MM.1S (cell line): ENCODE data around the gene TNRC6A.

Experiments
- DNase-seq: peaks from one replicate; pipeline ENCODE4 v3.0.0-alpha.2; 2015
- H2AFZ ChIP-seq: fragments of 300-600 bp; sonication (generic); 2 replicates; pipeline ENCODE4 v1.6.0; 2016; ENCODE audit warnings: antibody characterized with exemption, low read length
- H3F3A ChIP-seq: fragments of 300-600 bp; sonication (generic); 2 replicates; pipeline ENCODE4 v1.6.1; 2016; ENCODE audit warnings: mild to moderate bottlenecking, antibody characterized with exemption, low read length, moderate library complexity, mixed read lengths; ENCODE audit not compliant: insufficient read depth
- H3K27ac ChIP-seq: fragments of 300-600 bp; sonication (generic); 2 replicates; pipeline ENCODE4 v1.5.1; 2016; ENCODE audit warnings: mild to moderate bottlenecking, low read length
- H3K27me3 ChIP-seq: fragments of 300-600 bp; sonication (generic); replicated peaks from 2 replicates; pipeline ENCODE4 v1.6.0; 2016; ENCODE audit warnings: low read length; ENCODE audit not compliant: insufficient read depth
- H3K36me3 ChIP-seq: fragments of 300-600 bp; sonication (generic); replicated peaks from 2 replicates; pipeline ENCODE4 v1.6.1; 2016; ENCODE audit warnings: mild to moderate bottlenecking, low read length, mixed read lengths; ENCODE audit not compliant: insufficient read depth
- H3K4me1 ChIP-seq: fragments of 300-600 bp; sonication (generic); 2 replicates; pipeline ENCODE4 v1.6.1; 2016; ENCODE audit warnings: low read length, mixed read lengths
- H3K4me2 ChIP-seq: fragments of 300-600 bp; sonication (generic); 2 replicates; pipeline ENCODE4 v1.6.0; 2016; ENCODE audit warnings: low read depth, low read length
- H3K4me3 ChIP-seq: fragments of 300-600 bp; sonication (generic); 2 replicates; pipeline ENCODE4 v1.5.1; 2016; ENCODE audit warnings: low read length, mixed read lengths
- H3K79me2 ChIP-seq: fragments of 300-600 bp; sonication (generic); 2 replicates; pipeline ENCODE4 v1.6.1; 2016; ENCODE audit warnings: mixed run types, low read length, mixed read lengths
- H3K9ac ChIP-seq: fragments of 300-600 bp; sonication (generic); 2 replicates; pipeline ENCODE4 v1.6.1; 2016; ENCODE audit warnings: low read length, mixed read lengths
- H3K9me2 ChIP-seq: fragments of 300-600 bp; sonication (generic); replicated peaks from 2 replicates; pipeline ENCODE4 v1.6.1; 2016; ENCODE audit warnings: mild to moderate bottlenecking, low read length, mixed read lengths; ENCODE audit not compliant: insufficient read depth
- H3K9me3 ChIP-seq: fragments of 300-600 bp; sonication (generic); replicated peaks from 2 replicates; pipeline ENCODE4 v1.6.1; 2016; ENCODE audit warnings: mild to moderate bottlenecking, low read length, mixed read lengths; ENCODE audit not compliant: insufficient read depth
- H4K20me1 ChIP-seq: fragments of 300-600 bp; sonication (generic); 2 replicates; pipeline ENCODE4 v1.6.1; 2016; ENCODE audit warnings: mild to moderate bottlenecking, low read length, moderate library complexity, mixed read lengths; ENCODE audit not compliant: insufficient read depth
- EZH2 ChIP-seq: fragments of 300-600 bp; sonication (generic); optimal IDR thresholded peaks from 2 replicates; pipeline ENCODE3; 2017; ENCODE audit warnings: low read depth, mild to moderate bottlenecking, antibody characterized with exemption, low read length, mixed read lengths
- EZH2phosphoT487 ChIP-seq: fragments of 300-600 bp; sonication (generic); IDR thresholded peaks from 2 replicates; pipeline ENCODE4 v1.6.1; 2018; ENCODE audit warnings: antibody characterized with exemption, low read length
- TF ChIP-seq, protein P1 (sequence below): fragments of 300-600 bp; sonication (generic); IDR thresholded peaks from 2 replicates; pipeline ENCODE4 v1.5.1; 2016; ENCODE audit warnings: antibody characterized with exemption, low read length, mixed read lengths

Gene TNRC6A

DNA sequence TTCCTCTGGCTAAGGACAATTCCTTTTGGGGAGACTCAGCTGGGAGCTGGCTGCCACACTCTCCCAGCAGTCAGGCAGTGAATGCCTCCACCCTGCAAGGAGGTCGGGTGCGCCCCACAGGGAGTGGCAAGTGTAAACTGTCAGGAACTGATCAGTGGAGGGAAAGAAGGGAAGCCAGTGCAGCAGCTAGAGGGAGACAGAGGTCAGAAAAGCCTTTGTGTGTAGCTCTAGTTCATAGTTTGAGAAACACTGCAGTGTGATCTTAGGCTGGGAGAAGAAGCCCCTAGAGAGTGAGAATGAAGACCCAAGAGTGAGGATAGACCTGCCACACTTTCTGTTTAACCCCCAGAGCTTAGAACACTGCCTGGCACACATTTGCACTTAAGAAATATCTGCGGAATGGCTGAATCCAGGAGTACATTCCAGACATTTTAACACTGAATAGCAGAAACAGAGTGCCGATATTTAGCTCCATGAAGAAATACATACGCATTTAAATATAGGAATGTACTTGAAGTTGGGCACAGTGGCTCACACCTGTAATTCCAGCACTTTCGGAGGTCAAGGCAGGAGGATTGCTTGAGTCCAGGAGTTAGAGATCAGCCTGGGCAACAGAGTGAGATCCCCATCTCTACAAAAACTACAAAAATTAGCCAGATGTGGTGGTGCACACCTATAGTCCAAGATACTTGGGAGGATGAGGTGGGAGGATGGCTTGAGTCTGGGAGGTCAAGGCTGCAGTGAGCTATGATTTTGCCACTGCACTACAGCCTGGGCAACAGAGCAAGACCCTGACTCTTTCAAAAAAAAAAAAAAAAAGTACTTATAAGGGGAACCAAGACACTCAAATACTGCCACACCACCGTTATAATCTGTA, 105.2 kb downstream of the TNRC6A start:
- Histone ChIP-seq H3K4me1 (no peaks in the 10 kb centered on the region), H3K4me2 (no peak overlapping the region), H3K79me2 (no peaks in the 10 kb centered on the region), H3K9ac (no peak overlapping the region), H3K9me2 (no peaks in the 10 kb centered on the region), H3K9me3 (no peaks in the 10 kb centered on the region), H4K20me1 (no peaks in the 10 kb centered on the region), H2AFZ (no peak overlapping the region), H3K4me3 (no peak overlapping the region), H3F3A (no peaks in the 10 kb centered on the region), H3K27ac (no peak overlapping the region), H3K36me3 (no peaks in the 10 kb centered on the region), H3K27me3 (no peaks in the 10 kb centered on the region)
- TF ChIP-seq, protein P1, sequence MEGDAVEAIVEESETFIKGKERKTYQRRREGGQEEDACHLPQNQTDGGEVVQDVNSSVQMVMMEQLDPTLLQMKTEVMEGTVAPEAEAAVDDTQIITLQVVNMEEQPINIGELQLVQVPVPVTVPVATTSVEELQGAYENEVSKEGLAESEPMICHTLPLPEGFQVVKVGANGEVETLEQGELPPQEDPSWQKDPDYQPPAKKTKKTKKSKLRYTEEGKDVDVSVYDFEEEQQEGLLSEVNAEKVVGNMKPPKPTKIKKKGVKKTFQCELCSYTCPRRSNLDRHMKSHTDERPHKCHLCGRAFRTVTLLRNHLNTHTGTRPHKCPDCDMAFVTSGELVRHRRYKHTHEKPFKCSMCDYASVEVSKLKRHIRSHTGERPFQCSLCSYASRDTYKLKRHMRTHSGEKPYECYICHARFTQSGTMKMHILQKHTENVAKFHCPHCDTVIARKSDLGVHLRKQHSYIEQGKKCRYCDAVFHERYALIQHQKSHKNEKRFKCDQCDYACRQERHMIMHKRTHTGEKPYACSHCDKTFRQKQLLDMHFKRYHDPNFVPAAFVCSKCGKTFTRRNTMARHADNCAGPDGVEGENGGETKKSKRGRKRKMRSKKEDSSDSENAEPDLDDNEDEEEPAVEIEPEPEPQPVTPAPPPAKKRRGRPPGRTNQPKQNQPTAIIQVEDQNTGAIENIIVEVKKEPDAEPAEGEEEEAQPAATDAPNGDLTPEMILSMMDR: peak; percentile 25
- TF ChIP-seq EZH2 (no peak), EZH2phosphoT487 (no peak)
- DNase-seq: peak; percentile 8

DNA sequence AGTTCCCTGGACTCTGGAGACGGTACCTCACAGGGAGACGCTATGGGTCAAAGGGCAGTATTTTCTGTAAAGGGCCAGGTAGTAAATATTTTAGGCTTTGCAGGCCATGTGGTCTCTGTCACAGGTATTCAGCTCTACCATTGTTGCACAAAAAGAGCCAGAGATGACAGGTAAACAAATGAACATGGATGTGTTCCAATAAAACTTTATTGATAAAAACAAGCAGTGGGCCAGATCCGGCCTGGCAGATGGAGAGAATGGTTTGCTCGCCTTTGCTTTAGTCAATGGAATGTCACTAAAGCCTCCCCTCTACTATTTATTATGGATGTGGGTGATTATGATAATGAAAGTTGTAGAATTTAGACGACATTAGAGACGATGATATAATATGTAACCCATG, 107.4 kb downstream of the TNRC6A start:
- Histone ChIP-seq H2AFZ (no peak overlapping the region), H3K4me2 (no peak overlapping the region), H3K9ac (no peak overlapping the region), H3K36me3 (no peaks in the 10 kb centered on the region), H3F3A (no peaks in the 10 kb centered on the region), H3K27ac (no peak overlapping the region), H3K4me1 (no peaks in the 10 kb centered on the region), H3K9me3 (no peaks in the 10 kb centered on the region), H3K4me3 (no peak overlapping the region), H3K27me3 (no peaks in the 10 kb centered on the region), H4K20me1 (no peaks in the 10 kb centered on the region), H3K79me2 (no peaks in the 10 kb centered on the region), H3K9me2 (no peaks in the 10 kb centered on the region)
- TF ChIP-seq EZH2phosphoT487 (no peak), EZH2 (no peak)
- TF ChIP-seq, protein P1: no peak
- no peak for DNase-seq

DNA sequence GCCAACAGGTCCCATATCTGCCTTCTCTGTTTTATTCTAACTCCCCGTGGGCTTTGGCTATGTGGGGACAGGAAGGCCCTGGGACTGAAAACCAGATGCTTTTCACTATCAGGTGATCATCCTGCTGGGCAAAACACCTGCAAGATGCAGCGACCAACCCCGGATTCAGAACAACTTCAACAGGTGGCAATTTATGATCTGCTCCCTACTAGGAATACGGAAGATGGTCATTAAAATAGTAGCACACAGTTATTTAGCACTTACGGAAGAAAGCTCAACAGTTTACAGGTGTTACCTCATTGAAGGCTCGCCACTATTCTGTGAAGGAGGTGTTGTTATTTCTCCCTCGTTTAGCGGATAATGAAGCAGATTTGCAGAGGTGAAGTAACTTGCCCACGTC, 108.5 kb downstream of the TNRC6A start:
- no peak for DNase-seq
- Histone ChIP-seq H4K20me1 (no peaks in the 10 kb centered on the region), H3F3A (no peaks in the 10 kb centered on the region), H2AFZ (no peak overlapping the region), H3K27ac (no peak overlapping the region), H3K9me3 (no peaks in the 10 kb centered on the region), H3K9ac (no peak overlapping the region), H3K9me2 (no peaks in the 10 kb centered on the region), H3K4me1 (no peaks in the 10 kb centered on the region), H3K36me3 (no peaks in the 10 kb centered on the region), H3K4me2 (no peak overlapping the region), H3K79me2 (no peaks in the 10 kb centered on the region), H3K27me3 (no peaks in the 10 kb centered on the region), H3K4me3 (no peak overlapping the region)
- TF ChIP-seq EZH2phosphoT487: no peak
- TF ChIP-seq EZH2: no peak
- TF ChIP-seq, protein P1: no peak
